Measurements from ENCODE around the gene ATL2. TPM values are rescaled to one million over a fixed set of nuclear protein-coding genes. Genes with fewer than 3 reads are reported as not detected.

The ATL2 gene
- total RNA-seq, 1 donor from 2014 or later = 68.1 TPM

GRCh38 chr2:38390947-38391346, 13.9 kb upstream of the ATL2 start:
- DNase-seq (ENCODE audit: low spot score) = no peak

GRCh38 chr2:38387887-38388286, 10.8 kb upstream of the ATL2 start:
- no peak for DNase-seq (ENCODE audit: low spot score)

- DNase-seq (ENCODE audit: low spot score) = no peak
Measured at GRCh38 chr2:38386821-38387220, 9.7 kb upstream of the ATL2 start.

DNA sequence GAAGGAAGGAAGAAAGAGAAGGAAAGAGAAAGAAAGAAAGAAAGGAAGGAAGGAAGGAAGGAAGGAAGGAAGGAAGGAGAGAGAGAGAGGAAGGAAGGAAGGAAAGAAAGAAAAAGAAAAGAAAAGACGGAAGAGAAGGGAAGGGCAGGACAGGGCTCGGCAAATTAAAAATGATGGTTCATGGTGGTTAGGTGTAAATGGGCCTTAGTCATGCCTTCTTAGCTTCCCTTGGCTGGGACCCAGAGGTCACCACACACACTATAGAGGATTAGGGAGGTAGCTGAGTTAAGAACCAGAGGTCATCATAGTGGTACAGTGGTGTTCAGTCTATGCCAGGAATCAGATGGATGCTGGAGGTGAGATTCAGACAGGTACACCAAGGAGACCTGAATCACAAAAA, 9.3 kb upstream of the ATL2 start:
- no peak for DNase-seq (ENCODE audit: low spot score)

DNA sequence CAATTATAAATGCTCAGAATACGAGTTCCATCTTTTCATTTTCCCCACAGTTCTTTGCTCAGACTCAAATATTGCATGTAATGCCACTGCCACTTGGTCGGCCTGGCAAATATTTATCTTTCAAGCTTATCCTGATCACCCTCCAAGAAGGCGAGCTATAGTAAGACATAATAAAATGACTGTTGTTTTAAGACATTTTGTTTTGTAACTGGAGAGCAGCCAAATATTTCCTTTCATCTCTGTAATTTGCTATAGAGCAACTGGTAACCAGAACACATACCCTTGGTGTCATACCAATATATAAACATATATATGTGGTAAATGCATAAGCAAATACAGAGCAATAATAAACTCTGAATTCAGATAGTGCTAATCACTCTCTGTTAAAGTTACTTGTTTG, 7.3 kb upstream of the ATL2 start:
- peak; percentile 51 for DNase-seq (ENCODE audit: low spot score)

DNA sequence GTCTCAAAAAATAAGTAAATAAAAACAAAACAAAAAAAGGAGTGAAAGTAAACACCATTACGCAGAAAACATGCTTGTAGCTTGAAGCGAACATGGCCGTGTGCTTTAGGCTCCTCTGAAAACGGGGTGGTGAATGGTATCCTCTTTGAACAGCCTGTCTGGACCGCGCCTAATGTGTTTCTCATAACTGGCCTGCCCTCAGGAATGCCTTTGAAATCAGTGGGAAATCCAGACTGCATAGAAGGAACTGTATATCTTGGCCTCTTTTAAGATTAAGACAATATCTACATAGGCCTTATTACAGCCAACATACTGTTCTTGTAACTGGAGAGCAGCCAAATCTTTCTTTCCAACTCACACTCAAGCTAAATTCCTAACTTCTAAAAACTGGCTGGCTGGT, 6.7 kb upstream of the ATL2 start:
- peak; percentile 92 for DNase-seq (ENCODE audit: low spot score)

DNA sequence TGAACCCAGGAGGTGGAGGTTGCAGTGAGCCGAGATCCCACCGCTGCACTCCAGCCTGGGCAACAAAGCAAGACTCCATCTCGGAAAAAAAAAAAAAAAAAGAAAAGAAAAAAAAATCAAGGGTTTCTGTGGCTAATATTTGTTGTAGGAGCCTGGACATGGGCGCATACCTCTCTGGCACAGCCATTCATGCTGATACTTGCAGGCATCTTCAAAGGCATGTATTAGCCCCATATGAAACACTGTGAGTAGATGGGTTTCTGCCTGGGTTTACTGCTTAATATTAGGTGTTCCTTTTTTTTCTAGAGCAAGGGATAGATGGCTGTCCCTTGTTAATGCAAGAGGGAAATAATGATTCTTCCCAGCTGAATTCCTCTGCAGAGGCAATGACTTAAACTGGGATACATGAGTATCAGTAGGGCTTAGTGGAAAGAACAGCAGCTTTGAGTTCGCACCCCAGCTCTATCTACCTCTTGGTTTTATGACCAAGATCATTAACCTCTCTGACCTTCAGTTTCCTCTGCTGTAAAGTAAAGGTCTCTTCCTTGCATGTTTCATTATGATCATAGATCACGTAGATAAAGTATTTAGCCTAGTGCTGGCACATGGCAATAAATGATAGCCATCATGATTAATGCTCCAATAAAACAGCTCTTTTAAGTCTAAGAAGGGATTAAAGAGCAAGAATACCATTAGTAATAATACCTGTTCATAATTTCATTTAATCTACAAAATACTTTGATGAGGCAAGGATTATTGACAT, 4.5 kb upstream of the ATL2 start:
- peak; percentile 28 for DNase-seq (ENCODE audit: low spot score)

GRCh38 chr2:38380397-38381130, 3.5 kb upstream of the ATL2 start:
- DNase-seq (ENCODE audit: low spot score) = peak; percentile 28

DNA sequence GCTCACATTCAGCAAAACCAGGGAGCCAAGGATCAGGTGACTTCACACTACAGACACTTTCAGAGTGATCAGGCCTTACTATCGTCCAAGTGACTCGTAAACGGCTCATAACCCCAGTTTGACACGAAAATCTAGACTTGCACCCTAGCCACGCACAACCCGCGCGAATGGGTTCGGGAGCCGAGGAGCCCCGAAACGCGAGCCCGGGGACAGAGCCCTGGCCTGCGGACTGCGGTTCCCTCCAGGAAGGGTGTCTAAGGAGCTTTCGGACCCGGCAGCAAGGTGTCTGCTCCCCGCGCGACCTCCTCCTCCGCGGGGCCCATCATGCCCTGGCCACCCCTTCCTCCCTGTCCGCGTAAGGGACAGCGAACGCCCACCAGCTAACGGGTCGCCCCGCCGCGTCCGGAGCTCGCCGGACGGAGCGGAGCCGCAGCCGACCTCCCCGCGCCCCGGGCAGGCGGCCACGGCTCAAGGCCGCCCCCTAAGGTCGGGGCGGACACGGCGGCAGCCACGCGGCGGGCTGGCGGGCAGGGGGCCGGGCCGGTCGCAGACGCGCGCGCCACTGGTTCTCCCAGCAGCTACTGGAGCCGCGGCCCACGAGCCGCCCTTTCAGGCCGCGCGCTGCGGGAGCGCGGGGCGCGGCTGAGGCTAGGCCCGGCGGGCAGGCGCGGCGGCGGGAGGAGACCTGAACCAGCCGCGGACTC, 575 bp downstream of the ATL2 start:
- peak; percentile 74 for DNase-seq (ENCODE audit: low spot score)

DNA sequence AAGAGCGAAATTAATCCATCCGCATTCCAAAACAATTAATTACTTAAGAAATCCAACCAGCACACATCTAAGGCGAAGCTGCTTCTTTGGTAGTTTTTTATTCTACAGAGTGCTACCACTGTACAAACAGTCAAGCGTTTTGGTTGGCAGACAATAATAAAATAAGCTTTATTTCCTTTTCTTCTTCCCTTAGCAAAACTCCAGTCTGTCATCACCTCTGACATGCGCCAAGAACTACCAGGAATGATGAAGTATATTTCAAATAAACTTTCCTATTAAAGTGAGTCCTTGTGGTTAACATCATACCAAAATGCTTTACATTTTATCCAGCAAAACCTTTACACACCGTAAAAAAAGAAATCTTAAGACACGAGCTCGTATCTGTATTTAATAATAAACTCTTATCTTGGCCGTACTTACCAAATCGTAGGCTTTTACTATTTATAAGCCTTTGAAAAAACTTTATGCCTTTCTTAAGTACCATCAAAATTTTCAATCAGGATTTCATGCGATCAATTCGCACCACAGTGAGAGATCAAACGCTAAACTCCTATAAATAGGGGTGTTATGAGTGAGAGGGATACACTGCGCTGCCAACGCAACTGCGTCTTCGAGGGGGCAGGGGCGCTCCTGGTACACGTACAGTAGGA, 1.3 kb downstream of the ATL2 start:
- peak; percentile 24 for DNase-seq (ENCODE audit: low spot score)

DNA sequence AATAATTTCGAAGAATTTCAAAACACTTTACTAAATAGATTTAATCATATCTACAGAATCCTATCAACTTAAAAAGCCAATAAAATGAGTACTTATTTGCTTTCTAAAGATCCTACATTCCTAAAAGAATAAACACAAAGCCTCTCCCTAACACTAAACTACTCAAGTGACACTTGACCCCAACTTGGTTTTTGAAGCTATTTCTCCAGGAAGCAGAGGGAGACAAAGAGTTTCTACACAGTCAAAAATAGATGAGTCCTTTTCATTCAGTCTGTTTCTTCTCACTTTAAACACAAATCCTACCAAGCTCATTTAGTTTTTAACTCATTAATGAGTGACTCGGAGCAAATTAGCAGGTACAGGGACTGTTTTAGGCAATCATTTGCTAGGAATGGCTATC, 2.1 kb downstream of the ATL2 start:
- no peak for DNase-seq (ENCODE audit: low spot score)

GRCh38 chr2:38371235-38371634, 5.8 kb downstream of the ATL2 start:
- DNase-seq (ENCODE audit: low spot score) = no peak

GRCh38 chr2:38370664-38371063, 6.4 kb downstream of the ATL2 start:
- DNase-seq (ENCODE audit: low spot score) = no peak

DNA sequence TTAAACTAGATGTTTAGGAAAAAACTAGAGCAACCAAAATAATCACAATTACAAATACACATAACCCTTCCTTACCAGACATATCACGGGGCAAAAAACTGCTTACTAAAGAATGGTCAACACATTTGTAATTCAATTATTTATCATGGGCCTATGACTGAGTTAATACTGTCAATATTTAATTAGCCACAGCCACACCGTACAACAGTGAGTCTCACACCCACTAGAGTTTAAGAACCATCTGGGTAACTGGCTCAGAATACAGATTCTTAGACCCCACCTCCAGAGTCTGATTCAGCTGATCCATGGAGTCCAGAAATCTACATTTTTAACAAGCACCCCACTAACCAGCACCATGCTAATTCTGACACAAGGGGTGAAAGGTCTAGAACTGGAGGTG, 14.8 kb downstream of the ATL2 start:
- DNase-seq (ENCODE audit: low spot score) = no peak

- no peak for DNase-seq (ENCODE audit: low spot score)
Measured at GRCh38 chr2:38360177-38360576, 16.9 kb downstream of the ATL2 start.

DNA sequence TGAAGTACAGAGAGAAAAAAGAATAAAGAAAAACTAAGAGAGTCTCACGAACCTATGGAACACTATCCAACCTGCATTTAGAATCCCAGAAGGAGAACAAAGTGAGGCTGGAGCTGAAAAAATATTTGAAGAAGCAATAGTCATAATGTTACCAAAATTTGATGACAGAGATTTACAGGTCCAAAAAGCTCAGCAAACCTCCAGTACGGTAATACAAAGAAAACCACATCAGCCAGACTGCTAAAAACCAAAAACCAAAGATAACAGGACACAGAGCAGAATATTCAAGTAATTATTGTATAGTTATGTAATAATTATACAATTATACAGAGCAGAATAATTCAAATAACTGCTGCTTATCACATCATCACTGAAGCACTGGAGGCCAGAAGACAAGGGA, 23.7 kb downstream of the ATL2 start:
- no peak for DNase-seq (ENCODE audit: low spot score)

DNA sequence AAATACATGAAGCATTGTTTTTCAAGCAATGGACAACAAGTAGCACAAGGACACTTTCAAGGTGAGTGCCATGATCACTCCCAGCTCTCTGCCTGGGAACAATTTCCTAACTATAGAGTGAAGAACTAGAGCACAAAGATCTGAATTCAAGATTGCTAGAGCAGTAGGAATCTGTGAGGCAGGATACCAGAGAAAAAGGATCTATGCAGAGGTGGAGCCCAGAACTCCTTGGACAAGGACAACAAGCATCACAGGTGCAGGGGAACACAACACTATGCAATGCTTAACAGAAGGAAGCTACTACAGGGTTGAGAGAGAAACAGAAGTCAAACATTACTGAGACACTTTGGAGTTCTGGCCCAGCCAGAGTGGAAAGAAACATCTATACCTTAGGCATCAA, 24.7 kb downstream of the ATL2 start:
- DNase-seq (ENCODE audit: low spot score) = no peak

DNA sequence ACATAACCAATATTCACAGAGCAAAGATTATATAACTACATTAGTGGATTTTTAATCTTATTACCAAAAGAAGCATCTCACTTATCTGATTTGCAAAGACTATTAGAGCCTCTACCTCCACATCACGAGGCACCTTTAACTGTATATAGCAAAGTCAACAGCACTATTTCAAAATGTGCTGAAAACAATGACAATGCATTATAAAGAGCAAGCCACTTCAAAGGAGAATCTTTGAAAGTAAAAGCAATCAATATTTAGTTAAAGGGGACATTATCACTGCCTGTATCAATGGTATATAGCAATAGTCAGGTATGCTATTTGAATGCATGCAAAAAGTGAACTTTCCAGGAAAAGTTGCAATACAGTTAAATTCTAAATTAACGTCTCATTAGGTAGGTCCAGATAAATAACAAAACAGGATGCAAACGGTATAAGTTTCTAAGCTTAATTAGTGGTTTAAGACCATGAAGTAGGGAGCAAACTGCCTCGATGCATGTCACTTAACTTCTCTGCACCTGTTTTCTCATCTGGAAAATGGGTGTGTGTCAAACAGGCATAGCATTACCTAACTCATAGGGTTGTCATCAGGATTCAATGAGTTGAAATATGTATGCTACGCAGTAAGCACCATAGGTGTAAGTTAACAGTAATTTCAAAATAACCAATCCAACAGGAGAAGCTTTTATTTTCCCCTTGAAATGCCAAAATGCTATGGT, 31.6 kb downstream of the ATL2 start:
- no peak for DNase-seq (ENCODE audit: low spot score)

DNA sequence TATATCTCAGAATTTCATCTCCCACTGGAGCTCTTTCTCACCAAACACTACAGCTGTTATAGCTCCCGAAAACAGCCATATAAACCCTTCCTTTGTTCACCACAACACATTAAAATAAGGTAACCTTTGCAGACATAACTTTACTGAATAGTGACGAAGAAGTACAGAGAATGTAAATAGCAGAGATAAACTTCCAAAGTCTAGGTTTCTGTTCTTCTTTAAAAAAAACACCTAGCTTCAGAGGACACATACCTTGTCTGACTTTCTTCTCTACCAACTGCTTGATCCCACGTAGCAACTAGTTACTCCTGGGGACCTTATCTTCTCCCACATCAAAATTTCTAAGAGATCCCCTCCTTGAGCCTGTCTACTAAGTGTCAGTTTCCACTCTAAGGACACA, 32.3 kb downstream of the ATL2 start:
- no peak for DNase-seq (ENCODE audit: low spot score)

DNA sequence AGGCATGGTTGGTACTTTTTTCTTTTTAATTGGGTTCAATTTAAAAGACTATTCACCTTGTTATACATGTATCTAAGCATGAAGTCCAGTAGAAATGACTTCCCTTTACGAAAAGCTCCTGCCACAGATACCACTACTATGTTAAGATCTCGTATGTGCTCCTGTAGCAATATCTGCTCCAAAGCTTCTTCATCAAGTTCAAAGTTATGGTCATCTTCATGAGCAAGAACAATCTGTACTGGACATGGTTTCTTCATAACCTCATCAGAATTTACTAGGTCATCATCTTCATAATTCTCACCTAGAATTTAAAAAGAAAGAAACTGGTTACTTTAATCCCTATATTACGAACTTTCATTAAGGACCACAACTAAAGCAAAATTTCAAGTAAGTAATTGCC, 33.9 kb downstream of the ATL2 start:
- no peak for DNase-seq (ENCODE audit: low spot score)

GRCh38 chr2:38336621-38337020, 40.5 kb downstream of the ATL2 start:
- DNase-seq (ENCODE audit: low spot score) = no peak

DNA sequence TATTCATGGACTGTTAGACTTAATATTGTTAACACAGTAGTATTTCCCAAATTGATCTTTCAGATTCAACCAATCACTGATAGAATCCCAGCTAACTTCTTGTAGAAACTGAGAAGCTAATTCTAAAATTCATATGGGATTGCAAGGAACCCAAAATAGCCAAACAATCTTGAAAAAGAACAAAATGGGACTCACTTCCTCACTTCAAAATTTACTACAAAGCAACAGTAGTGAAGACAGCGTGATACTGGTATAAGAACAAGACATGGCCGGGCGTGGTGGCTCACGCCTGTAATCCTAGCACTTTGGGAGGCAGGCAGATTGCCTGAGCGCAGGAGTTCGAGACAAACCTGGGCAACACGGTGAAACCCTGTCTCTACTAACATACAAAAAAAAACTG, 46.3 kb downstream of the ATL2 start:
- no peak for DNase-seq (ENCODE audit: low spot score)

All from umbilical cord (tissue), 2 donors.